Measurements from ENCODE around the gene ANAPC2.
A peak's percentile ranks its signal among the peaks of the same experiment; 100 is the strongest.

Gene ANAPC2

DNA sequence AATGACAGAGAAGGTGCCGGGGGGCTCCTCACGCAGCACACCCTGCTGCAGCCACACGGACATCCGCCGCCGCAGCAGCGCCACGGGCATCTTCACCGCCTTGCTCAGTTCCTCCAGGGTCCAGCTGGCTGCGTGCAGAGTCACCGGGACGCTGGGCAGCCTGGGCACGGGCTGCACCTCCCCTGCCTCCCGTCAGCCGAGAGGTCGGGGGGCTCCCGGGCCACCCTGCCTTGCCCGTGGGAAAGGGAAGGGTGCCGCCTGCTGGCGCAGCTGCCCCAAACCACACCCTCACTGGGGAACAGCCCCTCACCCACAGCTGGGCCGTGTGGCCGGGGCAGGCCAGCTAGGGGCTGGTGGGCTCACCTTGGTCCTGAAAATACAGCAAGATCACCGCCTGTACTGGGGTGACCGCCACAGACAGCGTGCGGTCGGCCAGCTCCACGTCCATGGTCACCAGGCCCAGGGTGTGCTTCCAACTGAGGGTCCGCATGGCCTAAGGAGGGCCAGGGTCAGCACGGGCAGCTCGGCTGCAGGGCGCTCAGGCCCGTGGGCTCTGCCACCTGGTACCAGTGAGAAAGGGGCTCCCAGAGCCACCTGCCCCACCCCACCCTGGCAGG is 12.9 kb downstream of the ANAPC2 start:
- DNase-seq: no peak

DNA sequence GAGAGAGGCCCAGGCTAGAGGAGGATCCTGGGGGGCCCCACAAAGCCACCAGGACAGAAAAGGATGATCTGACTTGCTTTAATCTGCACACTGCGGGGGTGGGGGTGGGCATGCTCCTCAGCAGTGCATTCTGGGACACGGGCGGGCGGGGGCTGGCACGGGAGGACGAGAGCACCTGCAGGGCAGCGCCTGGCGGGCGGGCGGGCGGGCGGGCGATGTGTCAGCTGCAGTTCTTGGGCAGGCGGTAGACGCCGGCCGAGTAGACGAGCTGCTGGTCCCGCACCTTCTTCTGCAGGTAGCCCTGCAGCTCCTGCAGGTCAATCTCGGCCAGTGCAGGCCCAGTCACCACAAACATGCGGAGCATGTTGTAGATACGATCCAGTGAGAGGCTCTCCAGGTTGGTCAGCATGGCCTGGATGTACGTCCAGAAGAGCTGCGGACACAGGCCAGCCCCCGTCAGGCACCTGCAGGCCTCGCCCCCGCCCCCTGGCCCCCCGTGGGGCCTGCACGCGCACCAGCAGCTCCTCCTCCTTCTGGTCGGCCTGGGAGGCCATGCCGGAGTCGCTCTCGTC is 13.6 kb downstream of the ANAPC2 start:
- no peak for DNase-seq

DNA sequence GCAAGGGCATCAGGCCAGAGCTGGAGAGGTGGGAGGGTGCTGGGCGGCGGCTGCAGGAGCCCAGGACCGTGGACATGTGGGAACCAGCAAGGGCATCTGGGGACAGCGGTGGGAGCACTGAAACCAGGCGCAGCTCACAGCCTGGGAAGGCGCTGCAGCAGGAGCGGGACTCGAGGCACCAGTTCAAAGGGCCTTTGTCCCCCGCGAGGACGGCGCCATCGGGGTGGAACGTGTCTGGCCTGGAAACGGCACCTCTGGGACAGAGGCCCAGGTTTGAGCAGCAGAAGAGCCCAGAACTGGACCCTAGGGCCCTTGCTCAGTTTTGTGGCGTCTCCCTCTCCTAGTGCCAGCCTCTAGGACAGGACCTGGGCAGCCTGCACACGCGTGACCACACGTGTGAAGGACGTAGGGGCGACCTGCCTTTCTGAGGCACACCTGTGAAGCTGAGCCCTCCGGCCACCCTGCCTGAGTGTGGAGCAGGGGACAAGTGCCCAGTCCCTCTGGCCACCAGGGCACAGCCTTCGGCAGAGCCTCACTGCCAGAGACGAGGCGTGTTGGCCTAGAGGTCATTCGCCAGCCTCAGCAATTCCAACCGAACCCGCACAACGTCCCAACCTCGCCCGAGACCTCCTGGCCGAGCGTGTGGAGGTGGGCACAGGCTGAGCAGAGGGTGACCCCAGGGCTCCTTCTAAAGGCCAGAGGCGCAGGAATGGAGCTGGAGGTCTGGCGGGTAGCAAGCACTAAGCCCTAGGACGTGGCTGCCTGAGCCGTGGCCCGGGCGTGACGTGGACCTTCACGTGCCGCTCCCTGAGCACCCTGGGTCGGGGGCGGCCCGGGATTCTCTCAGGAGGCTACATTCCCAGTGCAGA is 14.3 kb downstream of the ANAPC2 start:
- no peak for DNase-seq

DNA sequence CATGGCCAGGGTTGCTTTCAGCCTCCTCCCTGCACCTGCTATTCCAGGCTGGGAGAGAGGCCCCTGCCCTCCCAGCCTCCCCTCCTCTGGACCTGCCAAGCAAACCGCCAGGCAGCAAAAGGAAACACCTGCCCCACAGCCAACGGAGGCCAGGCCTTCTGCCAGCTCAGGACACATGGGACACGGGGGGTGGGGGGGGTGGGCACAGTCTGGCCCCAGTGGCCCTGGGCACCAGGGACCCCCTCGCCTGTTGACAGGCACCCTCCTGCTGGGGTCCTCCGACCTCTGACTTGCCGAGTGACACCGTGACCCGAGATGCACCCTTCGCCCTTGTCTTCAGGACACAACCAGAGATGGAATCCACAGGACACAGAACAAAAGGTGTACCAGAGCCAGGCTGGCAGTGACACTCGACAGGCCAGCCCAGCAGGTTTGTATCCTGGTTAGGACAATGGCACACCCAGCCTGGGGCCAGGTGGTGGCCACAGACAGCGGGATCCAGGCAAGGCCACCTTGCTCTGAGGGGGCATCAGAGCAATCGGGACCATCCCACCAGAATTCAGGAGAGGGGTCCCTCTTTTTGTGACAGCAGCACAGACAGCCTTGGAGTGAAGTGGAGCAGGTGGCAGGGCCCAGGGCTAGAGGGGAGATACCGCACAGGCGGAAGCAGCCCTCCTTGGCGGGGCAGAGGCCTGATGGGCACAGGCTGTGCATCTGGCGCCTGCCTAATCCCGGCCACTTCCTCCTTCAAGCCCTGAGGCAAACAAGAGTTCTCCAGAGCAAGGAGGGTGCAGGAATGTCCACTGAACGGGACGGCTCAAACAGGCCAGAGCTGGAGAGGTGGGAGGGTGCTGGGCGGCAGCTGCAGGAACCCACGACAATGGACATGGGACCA is 15.2 kb downstream of the ANAPC2 start:
- no peak for DNase-seq

DNA sequence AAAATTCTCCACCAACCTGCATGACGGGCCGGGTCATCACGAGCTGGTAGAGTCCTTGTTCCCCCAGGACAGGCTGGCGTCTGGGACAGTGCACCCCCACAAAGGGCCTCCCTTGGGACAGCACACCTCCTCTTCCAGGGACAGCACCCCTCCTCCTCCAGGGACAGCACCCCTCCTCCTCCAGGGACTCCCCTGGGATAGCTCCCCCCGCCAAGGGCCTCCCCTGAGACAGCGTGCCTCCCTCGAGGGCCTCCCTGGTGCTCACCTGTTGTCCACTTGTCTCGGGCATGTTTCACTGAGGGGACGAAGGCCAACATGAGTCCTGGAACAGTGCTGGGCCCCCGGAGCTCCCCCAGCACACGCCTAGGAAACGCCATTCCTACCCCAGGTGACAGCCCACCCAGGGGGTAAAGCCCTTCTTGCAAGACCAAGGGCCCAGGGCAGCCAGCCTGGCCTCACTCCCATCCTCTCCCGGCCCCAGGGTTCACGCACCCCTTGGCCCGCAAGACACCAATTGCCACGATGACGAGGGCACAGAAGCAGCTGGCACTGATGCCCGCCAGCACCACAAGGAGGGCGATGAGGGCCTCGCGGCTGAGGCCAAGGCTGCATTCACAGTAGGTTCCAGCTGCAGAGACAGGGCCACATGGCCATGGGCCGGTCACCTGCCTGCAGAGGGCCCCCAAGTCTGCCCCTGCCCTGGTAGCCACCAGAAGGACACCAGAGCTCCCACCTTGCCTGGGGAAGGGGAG is 17.0 kb downstream of the ANAPC2 start:
- no peak for DNase-seq

DNA sequence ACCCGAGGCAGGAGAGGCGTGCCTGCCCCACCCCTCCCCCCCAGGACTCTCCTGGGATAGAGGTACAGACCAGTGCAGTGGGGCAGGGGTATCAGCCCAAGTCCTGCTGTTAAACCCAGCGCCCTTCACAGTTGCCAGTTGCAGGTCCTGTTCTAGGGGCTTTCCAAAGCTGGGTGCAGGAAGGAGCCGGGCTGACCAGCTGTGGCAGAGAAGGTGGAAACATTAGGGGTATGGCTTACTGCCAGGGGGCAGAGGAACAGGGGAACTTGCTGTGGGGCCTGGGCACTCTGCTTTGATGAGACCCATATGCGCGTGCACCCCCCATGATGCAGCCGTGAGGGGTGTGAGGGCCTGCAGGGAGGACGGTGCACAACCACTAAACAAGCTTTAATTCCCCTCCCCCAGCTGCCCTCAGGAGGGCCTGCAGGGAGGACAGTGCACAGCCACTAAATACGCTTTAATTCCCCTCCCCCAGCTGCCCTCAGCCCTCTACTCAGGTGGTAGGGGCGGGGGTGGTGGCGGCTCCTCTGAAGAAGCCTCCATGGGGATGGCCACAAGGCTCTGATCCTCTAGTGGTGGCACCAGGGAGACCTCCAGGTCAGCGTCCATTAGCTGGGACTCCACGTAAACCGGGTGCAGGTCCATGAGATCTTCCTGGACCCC is 17.7 kb downstream of the ANAPC2 start:
- DNase-seq: no peak

DNA sequence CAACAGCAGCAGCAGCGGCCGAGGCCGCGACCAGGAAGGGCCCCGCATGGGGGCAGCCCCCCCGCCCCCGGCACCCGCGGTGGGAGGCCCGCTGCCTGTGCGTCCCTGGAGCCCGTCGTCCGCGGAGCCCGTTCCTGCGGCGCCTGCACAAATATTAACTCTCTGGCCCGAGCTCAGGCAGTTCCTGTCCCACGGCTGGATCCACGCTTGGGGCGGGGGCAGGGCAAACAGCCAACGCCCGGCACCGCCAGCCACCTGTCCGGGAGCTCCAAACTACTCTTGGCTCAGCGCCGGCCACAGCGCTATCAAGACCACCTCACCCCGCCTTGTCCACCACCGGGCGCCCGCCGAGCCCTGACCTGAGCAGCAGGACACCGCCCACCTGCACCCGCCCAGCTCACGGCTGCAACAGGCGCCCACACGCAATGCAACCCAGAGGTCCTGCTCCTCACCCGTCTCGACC is 18.4 kb downstream of the ANAPC2 start, which contains the start of gene LRRC26:
TSS of gene LRRC26 (minus strand) at position 156 of the 463 bp plus-strand sequence. CDS start at position 48, 108 bp downstream.
- DNase-seq: no peak

DNA sequence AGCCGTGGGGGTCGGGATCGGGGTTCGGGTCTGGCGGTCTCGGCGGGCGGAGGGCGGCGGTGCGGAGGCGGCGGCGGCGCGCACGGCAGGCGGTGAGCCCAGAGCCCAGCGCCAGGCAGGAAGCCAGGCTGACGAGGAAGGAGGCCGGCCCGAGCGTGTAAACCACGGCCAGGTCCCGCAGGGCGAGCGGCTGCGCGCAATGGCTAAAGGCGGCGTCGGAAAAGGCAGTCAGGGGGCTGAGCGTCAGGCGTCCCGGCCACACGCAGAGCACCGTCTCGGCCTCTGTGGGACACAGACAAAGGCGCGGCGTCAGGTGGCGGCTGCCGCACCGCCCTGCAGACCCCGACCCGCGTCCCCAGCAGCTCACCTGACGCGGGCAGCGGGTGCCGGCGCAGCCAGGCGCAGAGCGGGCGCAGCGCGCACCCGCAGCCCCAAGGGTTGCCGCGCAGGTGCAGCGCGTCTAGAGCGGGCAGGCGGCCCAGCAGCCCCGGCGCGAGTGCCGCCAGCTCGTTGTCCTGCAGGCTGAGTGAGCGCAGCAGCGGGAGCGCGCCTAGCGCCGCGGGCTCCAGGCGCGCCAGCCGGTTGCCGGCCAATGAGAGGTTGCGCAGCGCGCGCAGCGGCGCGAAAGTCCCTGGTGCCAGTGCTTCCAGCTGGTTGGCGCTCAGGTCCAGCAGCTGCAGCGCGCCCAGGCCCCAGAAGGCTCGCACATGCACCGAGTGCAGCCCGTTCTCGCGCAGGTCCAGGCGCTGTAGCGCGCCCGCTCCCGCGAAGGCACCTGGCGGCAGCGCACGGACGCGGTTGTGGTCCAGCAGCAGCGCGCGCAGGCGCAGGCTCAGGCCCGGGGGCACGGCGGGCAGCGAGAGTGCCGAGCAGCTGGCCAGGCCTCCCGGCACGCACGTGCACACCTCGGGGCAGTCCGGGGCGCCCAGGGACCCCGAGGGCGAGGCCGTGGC is 19.2 kb downstream of the ANAPC2 start:
- DNase-seq: peak; percentile 78

DNA sequence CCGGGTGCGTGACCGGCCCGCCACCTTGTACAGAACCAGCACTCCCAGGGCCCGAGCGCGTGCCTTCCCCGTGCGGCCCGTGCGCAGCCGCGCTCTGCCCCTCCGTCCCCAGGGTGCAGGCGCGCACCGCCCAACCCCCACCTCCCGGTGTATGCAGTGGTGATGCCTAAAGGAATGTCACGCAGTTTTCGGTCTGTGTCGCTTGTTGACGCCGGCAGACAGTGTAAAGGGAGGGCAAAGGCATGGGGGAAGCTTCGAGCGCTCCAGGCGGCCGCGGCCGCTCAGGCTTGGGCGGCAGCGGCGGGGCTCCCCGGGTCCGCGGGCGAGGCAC is 19.8 kb downstream of the ANAPC2 start:
- peak; percentile 50 for DNase-seq

DNA sequence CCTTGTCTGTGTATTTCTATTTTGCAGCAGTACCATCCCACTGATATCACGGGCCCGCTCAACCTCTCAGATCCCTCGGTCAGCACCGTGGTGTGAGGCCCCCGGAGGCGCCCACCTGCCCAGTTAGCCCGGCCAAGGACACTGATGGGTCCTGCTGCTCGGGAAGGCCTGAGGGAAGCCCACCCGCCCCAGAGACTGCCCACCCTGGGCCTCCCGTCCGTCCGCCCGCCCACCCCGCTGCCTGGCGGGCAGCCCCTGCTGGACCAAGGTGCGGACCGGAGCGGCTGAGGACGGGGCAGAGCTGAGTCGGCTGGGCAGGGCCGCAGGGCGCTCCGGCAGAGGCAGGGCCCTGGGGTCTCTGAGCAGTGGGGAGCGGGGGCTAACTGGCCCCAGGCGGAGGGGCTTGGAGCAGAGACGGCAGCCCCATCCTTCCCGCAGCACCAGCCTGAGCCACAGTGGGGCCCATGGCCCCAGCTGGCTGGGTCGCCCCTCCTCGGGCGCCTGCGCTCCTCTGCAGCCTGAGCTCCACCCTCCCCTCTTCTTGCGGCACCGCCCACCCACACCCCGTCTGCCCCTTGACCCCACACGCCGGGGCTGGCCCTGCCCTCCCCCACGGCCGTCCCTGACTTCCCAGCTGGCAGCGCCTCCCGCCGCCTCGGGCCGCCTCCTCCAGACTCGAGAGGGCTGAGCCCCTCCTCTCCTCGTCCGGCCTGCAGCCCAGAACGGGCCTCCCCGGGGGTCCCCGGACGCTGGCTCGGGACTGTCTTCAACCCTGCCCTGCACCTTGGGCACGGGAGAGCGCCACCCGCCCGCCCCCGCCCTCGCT is 20.4 kb downstream of the ANAPC2 start:
- DNase-seq: peak; percentile 47

DNA sequence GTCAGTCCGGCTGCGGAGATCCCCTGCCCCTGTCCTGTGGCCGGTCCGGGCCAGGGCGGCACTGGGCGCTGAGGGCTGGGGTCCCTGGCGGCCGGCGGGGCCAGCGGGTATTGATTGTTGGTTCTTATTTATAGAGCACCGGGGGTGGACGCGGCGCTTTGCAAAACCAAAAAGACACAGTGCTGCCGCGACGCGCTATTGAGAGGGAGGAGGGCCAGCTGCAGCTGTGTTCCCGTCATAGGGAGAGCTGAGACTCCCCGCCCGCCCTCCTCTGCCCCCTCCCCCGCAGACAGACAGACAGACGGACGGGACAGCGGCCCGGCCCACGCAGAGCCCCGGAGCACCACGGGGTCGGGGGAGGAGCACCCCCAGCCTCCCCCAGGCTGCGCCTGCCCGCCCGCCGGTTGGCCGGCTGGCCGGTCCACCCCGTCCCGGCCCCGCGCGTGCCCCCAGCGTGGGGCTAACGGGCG is 21.0 kb downstream of the ANAPC2 start:
- DNase-seq: no peak

DNA sequence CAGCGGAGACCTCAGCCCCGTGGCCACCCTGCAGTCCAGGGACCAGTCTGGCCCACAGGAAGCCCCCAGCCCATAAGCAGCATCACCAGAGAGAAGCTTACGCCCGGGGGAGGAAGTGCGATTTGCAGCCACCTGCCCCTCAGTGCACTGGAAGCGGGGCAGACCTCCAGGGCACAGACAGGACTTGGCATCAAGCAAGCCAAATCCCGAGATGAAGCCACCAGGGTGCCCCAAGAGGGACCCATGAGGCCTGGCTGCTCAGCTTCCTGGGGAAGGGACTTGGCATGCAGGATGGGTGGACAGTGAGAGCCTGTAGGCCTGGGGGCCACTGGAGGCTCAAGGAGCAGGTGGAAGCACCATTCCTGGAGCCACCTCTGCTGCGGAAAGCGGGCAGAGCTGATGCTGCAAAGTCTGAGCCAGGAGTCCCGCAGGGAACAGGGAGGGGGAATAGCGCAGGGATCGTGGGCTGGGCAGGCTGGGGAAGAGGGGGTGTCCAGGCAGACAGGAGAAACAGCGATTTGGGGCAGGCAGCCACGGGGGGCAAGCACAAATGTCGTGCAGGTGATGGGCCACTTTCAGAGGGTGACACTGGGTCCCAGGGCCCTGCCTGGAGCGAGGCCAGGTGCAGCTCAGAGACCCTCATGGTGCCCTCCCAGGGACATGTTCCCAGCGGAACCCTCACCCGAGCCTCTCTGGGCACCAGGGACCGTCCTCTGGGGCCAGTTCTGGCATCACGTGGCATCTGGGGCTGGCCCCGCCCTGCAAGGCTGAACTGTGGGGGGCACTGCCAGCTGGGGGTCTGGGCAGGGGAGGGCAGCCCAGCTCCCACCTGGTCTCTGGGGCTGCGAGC is 21.8 kb downstream of the ANAPC2 start:
- DNase-seq: no peak

DNA sequence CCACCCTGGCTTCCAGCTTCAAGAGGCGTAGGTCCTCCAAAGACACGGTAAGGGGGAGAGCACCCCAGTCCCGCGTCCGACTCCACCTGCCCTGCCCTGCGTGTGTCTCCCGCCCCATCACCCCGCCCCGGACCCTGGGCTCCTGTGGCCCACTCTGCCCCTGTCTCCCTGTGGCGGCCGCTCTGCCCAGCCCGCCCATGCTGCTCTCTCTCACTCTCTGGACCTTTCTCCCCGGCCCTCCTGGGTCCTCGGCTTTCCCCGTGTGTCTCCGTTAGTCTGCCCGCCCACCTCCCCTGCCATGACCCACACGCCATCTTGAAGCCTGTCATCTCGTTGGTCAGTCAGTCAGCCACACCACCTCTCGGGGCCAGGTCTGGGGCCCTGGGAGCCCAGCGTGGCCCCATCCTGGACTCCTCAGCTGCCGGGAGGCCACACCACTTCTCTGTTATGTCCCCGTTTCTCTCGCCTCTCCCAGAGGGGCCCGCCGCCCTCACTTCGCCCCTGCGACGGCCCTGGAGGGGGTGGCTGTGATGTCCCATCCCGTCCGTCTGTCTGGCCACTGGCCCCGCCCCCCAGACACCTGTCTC is 23.0 kb downstream of the ANAPC2 start:
- DNase-seq: no peak

DNA sequence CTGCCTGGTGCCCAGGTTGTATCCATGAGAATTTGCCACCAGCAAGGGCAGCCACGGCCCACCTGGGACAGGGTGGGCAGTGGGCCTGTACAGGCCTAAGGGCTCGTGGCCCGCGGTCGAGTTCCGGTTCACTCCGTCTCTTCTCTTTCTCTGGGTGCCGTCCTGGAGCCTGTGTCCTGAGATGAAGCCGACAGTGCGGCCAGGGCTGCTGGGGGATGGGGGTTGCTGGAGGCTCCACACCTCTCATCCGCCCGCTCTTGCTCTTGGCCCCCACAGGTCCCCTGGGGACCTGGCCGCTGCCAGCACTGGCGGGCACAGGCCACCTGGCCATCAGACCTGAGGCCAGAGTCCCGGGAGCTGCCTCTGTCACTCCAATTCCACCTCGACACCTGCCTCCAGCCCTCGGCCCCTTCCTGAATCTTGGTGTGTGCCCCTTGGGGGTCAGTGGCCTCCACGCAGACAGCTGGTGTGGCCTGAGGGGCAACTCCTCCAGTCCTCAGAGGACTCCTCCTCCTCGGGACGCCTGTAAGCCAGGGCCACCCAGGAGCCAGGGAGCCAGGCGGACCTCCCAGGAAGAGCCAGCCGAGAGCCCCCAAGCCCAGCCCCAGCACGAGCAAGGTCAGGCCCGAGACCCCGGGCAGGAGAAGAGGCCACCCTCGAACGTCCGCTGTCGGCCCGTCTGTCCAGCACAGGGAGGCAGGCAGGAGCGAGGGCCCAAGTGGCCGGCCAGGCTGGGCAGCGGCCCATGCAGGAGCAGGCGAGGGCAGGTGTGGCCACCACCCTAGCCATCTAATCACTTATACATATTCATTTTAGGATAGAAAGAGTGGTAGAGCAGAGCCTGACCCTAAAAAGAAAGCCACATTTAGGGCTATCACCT is 23.8 kb downstream of the ANAPC2 start:
- DNase-seq: no peak

DNA sequence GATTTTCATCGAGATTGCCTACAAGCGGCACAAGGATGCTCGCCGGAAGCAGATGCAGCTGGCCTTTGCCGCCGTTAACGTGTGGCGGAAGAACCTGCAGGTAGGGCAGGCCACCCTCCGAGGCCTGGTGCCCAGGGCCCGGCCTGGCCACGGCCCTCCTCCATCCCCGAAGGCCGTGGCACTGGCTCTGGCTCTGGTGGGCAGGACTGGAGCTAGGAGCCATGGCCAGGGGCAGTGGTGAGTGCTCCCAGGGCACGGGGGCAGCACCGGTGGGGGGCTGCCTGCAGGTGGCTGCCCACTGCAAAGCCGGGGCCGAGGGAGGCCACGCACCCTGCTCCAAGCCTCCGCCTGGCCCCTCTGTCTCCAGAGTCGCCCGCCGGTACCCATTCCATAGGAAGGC is 24.6 kb downstream of the ANAPC2 start:
- no peak for DNase-seq

DNA sequence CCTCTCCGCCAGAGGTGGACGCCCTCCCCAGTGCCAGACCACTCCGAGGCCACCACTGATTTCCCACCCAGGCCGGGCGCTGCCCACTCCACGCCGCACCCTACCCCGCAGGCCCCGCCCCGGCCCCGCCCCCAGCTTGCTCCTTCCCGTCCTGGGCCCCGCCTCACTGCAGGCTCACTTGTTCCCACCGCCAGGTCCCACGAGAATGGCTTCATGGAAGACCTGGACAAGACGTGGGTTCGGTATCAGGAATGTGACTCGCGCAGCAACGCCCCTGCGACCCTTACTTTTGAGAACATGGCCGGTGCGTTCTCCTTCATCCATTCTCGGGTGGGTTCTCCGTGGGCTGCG is 25.0 kb downstream of the ANAPC2 start:
- no peak for DNase-seq
